NK-92 treated with Interleukin-12 subunit alpha and Interleukin-12 subunit beta, amount 100 ng/mL, for 24 hours (cell line): ENCODE measurements around the gene KCNQ4.

ENCODE experiments used
- DNase-seq: peaks from one replicate; lab custom pipeline; 2025; lab: John Stamatoyannopoulos, UW

Gene KCNQ4

DNA sequence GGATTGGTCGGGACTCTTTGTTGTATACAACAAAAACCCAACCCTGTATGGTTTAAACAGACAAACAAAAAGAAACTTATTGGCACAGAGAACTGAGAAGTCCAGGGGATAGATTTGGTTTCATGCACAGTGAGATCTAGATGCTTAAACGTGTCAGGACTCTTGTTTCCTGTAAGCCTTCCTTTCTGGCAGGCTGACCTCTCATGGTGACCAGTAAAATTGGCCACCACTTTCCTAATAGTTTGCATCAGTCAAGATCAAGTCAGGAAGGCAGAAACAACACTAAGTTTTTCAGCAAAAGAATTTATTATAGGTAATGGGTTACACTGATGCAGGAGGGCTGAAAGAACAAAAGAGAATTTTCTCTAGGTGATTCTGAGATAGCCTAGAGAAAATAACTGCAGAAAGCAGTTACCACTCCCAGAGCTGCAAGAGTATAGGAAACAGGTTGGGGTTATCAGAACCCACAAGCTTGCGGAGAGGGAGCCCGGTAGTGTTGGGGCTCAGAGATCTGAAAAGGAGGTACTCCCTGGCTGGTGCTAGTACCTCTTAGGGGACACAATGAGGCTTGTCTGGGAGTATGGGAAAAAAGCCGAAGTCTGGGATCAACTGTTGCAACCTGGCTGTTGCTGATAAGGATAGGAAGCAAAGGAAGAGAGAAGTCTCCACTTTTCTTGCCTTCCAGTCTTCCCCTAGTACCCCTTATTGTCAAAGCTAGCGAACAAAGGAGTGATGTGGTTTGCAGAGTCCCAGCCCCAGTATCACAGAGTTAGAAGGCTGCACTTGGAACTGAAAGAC, 57.1 kb downstream of the KCNQ4 start:
- no peak for DNase-seq

DNA sequence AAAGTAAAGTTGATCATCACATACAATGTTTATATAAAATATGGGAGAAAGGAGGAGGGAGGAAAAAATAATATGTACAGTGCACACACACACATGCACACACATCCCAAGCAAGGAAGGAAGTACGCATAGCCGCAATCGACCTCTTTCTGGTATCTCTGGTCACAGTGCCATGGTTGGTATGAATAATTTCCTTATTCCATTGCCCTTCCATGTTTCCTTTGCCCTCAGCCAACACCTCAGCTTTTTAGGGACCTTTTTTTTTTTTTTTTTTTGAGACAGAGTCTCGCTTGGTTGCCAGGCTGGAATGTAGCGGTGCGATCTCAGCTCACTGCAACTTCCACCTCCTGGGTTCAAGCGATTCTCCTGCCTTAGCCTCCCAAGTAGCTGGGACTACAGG, 58.0 kb downstream of the KCNQ4 start:
- no peak for DNase-seq

DNA sequence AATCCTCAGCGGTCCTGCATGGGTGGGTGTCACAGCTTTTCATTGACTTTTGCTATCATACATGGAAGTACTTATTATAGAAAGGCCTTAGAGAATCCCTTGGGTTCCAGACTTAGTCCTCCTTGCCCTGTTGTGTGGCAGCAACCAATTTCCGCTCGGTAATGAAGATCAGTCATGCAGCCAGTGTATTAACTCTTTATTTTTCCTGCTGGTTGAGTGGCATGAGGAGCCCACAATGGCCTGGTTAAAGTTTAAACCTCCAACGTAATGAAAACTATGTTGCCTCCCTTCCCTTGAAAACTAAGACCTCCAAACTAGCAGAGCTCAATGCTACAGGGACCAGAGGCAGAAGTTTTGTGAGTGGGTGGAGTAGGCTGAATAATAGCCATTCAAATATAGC, 58.6 kb downstream of the KCNQ4 start:
- no peak for DNase-seq

DNA sequence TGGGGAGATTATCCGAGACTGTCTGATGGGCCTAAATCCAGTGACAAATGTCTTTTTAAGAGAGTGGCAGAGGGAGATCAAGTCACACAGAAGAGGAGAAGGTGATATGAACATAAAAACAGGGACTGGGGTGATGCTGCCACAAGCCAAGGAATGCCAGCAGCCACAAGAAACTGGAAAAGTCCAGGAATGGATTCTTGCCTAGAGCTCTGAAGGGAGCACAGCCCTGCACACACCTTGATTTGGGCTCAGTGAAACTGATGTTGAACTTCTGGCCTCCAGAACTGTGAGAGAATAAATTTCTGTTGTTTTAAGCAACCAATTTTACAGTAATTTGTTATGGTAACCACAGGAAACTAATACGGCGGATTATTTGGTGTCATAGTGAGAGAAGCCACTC, 59.1 kb downstream of the KCNQ4 start:
- no peak for DNase-seq

DNA sequence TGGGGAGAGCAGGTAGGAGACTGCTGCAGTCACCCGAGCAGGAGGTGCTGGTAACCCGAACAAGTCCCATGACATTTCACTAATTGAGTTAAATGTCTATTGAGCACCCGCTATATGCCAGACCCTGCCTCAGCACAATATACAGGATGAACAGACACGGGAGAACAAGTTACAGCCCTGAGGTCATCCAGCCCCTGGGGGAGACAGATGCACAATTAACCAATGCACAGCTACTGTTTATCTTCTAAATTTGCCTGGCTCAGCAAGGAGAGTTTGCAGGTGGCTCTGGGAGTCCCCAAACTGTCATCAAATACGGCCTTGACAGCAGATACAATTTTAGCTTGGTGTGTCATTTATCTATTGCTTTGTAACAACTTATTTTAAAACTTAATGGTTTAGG, 60.5 kb downstream of the KCNQ4 start:
- DNase-seq = no peak

DNA sequence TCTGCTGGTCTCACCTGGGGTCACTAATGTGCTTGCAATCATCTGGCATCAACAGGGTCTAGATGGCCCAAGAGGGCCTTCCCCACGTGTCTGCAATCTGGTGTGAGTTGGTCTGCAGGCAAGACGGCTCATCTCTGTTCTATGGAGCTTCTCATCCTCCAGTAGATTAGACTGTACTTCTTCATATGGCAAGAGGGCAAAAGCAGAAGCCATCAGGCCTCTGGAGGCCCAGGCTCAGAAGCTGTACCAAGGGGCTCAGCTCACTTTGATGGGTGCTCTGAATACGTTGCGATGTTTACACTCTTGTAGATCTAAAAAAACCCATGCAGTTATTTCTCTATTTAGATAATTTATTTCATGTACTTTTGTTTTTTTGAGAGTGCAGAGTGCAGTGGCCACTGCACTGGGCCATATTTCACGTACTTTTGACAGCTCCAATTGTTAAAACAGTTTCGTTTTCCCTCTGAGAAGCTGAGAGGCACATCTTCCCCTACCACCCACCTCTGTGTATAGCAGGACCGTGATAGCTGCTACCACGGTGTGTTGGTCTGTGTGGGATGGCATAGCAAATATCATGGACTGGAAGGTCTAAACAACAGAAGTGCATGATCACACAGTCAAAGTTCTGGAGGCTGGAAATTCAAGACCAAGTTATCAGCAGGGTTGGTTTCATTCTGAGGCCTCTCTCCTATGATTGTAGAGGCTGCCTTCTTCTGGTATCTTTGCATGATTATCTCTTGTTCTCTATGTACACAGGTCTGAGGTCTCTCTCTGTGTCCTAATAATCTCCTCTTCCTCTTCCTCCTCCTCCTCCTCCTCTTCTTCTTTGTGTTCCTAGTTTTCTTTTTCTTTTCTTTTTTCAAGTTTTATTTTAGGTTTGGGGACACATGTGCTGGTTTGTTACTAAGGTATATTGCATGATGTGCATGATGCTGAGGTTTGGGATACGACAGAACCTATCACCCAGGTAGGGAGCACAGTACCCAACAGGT, 61.6 kb downstream of the KCNQ4 start:
- DNase-seq = no peak

DNA sequence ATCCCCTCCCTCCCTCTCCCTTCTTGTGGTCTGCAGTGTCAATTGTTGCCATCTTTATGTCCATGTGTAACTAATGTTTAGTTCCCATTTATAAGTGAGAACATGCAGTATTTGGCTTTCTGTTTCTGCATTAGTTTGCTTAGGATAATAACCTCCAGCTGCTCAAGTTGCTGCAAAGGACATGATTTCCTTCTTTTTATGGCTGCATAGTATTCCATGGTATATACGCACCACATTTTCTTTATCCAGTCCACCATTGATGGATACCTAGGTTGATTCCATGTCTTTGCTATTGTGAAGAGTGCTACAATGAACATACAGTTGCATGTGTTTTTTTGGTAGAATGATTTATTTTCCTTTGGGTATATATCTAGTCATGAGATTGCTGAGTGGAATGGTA, 62.3 kb downstream of the KCNQ4 start:
- DNase-seq = no peak

DNA sequence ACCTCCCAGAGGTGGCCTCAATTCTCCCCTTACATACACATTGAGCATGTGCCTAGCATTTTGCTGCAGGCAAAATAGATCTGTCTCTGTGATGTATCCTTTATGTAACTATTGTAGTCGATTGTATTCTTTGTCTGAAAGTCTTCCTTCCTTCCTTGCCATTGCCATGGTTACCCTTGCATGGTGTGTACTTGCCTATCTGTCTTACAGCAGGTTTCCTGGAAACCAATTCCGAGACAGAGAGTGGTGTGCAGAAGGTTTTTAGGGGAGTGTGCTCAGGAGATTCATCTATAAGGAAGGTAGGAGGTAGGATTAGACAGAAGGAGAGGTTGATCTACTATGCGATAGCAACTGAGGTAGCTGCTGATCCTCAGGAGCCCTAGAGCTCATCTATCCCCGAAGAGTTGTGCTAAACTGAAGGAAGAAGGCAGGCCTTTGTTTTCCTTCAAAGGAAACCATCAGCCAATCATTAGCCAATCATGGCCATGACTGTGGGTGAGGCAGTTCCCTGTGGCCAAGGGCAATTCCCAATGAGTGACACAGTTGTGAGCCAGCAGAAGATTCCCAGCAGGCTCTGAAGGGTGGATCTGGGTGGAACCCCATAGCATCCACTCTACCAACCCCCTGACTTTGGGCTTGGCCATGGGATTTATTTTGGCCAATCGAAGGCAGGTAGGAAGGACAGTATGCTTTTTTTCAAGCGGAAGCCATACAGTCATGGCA, 63.6 kb downstream of the KCNQ4 start:
- DNase-seq = no peak

DNA sequence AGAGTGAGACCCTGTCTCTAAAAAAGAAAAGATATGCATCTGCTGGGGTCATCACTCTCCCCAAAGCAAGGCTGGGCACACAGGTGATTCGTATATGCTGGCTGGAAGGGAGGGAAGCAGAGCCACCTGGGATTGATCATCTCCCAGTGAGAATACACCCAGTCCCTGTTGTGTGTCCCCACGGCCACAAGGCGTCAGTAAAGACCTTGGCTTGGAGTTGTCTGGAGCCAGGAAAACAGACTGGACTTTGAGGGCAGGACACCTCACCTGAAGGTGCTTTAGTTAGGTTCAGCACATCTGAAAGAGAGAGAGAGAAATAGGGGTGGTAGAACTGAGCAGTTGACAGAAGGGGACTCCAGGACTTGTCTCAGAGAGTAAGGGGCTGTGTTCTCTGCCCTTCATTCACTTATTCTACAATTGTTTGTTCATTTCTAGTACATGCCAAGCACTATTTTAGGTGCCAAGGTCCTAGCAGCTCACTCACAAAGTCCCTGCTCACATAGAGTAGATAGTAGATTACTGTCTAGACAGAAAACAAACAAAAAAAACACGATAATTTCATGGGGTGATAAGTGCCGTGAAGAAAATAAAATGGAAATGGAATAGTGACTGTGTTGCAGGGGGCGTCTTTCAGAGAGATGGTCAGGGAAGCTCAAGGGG, 65.1 kb downstream of the KCNQ4 start:
- peak; percentile 26 for DNase-seq

DNA sequence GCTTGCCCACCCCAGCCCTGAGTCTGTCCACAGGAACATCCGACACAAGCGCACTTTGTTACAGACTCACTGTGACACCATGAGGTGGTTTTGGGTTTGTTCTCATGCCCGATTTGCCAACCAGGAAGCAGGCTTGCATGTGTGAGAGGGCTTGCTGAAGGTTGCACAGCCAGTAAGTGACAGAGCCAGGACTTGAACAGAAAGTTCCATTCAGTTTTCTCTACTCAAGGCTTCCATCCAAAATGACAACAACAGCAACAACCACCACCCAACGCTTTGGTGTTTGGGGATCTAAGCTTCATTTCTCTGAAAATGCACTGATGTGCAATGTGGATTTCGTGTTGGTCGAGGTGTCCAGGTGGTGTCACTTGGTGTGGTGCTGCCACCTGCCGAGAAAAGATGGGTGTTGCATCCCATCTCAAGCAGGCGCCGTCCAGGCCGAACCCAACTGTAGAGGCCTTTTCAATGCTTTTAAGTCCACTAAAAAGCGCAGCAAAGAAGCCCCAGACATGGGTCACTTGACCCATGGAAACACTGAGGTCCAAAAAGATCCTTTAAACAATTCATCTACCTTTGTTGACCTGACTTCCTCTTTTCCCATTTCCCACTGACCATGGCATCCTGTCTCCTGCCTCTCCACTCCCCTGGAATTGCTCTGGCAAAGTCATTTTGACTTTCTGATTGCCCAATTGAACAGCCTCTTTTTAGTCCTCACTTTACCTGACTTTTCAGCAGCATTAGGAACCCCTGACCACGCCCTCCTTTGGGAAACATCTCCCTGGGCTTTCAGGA, 66.4 kb downstream of the KCNQ4 start:
- DNase-seq = peak; percentile 41

DNA sequence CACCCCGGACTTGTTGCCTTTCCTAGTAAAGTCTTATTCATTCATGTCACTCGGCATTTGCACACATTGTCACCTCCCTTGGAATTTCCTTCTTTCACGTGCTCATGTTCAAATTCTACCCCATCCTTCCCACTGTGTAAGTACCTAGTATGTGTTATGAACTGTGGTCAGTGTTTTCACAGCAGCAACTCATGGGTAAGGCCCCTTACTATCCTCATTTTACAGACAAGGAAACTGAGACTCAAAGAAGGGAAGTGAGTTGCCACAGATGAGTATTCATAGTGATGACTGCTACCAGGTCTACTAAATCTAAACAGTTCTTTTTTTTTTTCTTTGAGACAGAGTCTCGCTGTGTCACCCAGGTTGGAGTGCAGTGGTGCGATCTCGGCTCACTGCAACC, 68.1 kb downstream of the KCNQ4 start:
- no peak for DNase-seq

DNA sequence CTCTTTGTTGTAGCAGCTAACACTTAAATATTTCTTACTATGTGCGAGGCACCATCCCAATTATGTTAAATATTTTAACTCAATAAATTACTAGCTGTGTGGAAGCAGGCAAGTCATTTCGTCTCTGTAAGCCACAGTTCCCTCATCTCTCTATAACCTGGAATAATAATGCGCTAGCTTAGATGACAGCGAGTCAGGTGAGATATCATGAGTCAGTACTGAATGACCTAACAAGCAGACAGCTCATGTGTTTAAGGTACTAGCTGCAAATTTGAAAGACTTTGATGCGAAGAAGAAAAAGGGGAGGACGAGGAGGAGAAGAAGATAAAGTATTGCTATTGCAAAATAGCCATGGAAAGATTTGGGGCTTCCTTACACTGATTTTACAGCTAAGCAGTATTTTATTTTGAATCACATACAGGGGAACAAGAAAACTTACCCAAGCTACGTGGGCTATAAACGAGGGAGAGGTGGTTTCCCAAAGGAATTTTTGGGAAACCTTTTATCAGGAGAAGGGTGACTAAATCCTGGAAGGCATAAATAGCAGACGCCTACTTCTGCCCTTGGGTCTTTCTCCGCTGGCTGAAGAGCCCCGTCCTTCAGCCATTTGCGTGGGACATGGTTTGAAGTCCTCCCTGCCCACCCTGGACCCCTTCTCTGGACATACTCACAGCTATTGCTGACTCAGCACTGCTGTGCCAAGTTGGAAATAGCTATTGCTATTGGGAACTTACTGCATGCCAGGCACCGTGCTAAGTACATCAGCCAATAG, 69.7 kb downstream of the KCNQ4 start:
- no peak for DNase-seq

DNA sequence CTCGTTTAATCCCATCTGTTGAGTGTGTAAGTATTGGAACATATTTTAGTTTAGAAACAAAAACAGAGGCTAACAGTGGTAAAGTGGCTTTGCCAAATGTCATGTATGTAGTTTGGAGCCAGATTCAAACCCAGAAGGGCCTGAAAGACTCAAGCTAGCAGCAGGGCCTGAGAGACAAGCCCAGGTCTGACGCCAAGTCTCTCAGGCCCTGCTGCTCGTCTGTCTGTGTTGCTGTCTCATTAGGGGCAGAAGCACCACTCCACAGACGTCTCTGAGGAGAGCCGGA, 70.2 kb downstream of the KCNQ4 start:
- DNase-seq = no peak

DNA sequence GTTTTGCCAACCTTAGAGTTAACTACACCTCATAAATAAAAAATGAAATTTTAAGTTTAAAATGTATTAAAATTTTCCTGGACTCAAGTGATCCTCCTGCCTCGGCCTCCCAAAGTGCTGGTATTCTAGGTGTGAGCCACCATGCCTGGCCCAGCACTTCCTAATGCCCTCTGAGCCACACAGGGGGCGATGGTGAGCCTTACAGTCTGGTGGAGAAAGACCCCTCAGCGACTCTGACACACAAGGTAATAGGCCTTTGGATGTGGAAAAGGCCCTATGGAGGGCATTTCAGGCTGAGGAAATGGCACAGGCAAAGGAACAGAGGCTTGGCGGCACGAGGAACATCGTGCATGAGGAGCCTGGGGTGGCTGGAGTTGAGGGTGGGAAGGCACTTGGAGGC, 71.9 kb downstream of the KCNQ4 start:
- DNase-seq = no peak

DNA sequence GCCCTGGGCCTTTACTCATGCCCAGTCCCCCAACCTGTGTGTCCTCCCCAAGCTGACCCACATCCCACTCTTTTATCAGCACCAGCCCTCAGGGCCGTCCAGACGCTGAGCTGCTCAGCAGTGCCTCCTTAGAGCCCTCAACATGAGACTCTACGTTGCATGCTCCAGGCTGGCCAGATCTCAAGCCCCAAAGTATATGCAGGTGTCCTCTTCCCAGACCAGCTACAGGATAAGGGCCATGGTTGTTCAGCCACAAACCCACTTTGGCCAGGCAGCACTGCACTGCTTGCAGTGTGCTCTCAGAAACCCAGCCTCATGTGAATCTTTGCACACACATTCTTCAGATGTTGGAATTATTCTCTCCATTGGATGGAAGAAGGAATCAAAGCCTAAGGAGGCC, 72.5 kb downstream of the KCNQ4 start:
- no peak for DNase-seq

DNA sequence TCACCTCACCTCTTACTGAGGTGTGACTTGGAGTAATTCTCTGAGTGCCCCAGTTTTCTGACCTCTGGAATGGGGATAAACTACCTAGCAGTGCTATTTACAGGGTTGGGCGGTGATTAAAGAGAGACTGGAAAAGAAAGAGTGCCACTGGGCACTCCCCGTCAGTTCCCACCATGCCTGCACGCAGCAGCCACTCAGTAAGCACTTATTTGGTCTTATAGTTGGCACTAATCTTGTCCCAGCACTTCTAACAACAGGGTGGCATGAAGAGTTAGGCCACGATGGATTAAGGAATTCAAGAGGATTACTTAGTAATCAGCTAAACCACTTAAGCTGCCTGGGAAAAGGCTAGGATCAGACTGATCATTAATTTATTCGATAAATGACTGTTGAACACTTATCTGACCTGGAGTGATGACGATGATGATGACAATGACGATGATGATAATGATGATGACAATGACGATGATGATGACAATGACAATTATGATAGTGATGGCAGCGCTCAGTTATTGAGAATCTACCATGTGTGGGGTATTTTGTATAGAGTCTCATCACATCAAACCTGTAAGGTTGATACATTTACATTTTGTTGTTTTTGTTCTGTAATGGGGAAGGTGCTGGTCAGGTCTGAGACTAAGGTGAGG, 73.2 kb downstream of the KCNQ4 start:
- DNase-seq = no peak

DNA sequence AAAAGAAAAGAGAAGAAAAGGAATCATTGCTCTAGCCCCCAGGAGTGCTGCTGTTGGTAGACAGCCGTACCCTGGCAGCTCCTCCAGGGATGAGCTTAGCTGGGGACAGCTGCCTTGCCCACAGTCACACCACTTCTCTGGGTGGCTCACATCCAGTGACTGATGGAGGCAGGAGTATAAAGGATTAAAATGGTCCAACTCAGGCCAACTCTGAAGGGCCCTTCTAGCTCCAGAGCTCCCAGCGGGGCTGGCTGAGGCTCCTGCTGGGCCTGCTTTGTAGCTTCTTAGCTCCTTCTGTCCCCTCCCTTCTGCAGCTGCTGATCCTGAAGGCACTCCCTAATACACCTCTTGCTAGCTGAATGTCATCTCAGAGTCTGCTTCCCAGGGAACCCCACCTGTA, 74.2 kb downstream of the KCNQ4 start:
- DNase-seq = no peak

DNA sequence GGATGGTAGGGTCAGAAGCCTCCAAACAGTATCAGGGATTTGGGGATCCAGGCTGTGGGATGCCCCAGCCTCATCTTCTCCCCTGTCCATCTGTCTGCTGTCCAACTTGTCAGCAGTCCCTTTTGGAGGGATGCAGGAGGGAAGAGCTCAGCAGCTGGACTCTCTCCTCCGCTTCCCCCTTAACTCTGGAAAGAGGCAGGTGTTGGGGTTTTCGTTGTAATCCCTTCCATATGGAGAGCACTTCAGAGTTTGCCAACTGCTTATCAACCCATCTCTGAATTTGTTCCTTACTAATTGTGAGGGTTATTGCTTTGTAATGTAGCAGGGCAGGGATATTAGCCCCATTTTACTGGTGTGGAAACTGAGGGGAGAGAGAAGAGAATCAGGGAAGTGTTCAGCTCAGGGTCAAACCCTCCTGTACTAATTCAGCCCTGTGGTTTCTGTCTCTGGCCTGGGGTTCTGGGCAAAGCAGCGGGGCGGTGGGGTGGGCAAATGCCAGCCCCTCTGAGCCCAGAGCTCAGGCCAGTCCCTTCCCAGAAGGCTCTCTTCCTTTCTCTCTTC, 75.3 kb downstream of the KCNQ4 start:
- DNase-seq = no peak

DNA sequence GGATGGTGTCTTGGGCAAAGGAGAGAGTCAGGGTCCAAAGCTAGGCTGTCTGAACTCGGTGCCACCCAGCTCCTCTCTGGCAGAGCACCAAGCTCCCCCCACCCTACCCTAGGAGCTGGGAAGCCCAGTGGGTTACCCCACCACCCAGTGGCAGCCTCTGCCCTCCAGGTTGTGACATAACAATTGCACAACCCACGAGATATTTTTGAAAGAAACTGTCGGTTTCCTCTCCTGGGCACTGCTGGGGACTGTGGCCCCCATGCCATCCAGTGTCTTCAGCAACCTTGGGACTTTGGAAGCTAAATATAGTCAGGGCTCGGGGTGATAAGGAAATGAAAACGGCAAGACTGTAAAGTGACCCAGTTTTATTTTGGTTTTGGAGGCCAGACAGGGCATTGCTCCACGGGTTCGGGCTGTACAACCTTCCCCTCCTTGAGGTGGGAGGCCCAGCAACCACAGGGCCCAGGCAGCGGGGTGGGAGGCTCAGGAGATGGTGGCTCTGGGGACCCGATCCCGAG, 77.2 kb downstream of the KCNQ4 start:
- DNase-seq = no peak
